Smooth muscle cell (in vitro differentiated cells): ENCODE data around the gene OXGR1. TPM values are rescaled to one million over a fixed set of nuclear protein-coding genes. Genes with fewer than 3 reads are reported as not detected.
A peak's percentile ranks its signal among the peaks of the same experiment; 100 is the strongest.

ENCODE experiments used
- DNase-seq: peaks from one replicate; lab custom pipeline; 2025; ENCODE audit not compliant: unreplicated experiment; lab: John Stamatoyannopoulos, UW
- H2AFZ ChIP-seq: fragments of 200-600 bp; sonication (generic); 2 replicates; pipeline ENCODE4 v1.6.0; 2016; ENCODE audit warnings: antibody characterized with exemption, low read depth, mild to moderate bottlenecking
- H3F3A ChIP-seq: fragments of 200-600 bp; sonication (generic); 2 replicates; pipeline ENCODE4 v1.6.0; 2017; ENCODE audit warnings: antibody characterized with exemption, low read depth
- H3K27ac ChIP-seq: fragments of 200-600 bp; sonication (generic); 2 replicates; pipeline ENCODE4 v1.5.1; 2016; ENCODE audit warnings: low read depth, mild to moderate bottlenecking
- H3K27me3 ChIP-seq: fragments of 200-600 bp; sonication (generic); 2 replicates; pipeline ENCODE4 v1.6.1; 2016; ENCODE audit warnings: low read depth, mild to moderate bottlenecking
- H3K36me3 ChIP-seq: fragments of 200-600 bp; sonication (generic); 2 replicates; pipeline ENCODE4 v1.5.1; 2016; ENCODE audit warnings: low read depth
- H3K4me1 ChIP-seq: fragments of 200-600 bp; sonication (generic); 2 replicates; pipeline ENCODE4 v1.5.1; 2016; ENCODE audit warnings: low read depth
- H3K4me2 ChIP-seq: fragments of 200-600 bp; sonication (generic); 2 replicates; pipeline ENCODE4 v1.6.0; 2016; ENCODE audit warnings: mild to moderate bottlenecking
- H3K4me3 ChIP-seq: fragments of 200-600 bp; sonication (generic); 2 replicates; pipeline ENCODE4 v1.5.1; 2016; ENCODE audit warnings: mild to moderate bottlenecking
- H3K79me2 ChIP-seq: fragments of 200-600 bp; sonication (generic); 2 replicates; pipeline ENCODE4 v1.6.0; 2016; ENCODE audit warnings: low read depth, mild to moderate bottlenecking
- H3K9ac ChIP-seq: fragments of 200-600 bp; sonication (generic); 2 replicates; pipeline ENCODE4 v1.6.0; 2016; ENCODE audit warnings: low read depth
- H3K9me3 ChIP-seq: fragments of 200-600 bp; sonication (generic); replicated peaks from 2 replicates; pipeline ENCODE4 v1.5.1; 2016; ENCODE audit warnings: low read depth
- H4K20me1 ChIP-seq: fragments of 200-600 bp; sonication (generic); 2 replicates; pipeline ENCODE4 v1.6.0; 2016; ENCODE audit warnings: low read depth
- WGBS: methylation state at CpG from one replicate; pipeline ENCODE4 v1.1.7; 2016; ENCODE audit warnings: low lambda C conversion rate; 5-methylcytosine and 5-hydroxymethylcytosine counted together
- polyA plus RNA-seq: library from polyadenylated mRNA; unstranded; fragments of >200 nt; fragmentation: Nextera tagmentation; extraction: Ambion mirVana; gene quantifications from 2 replicates; pipeline ENCODE4 v1.2.1, GENCODE V29; 2016
- total RNA-seq: library from RNA; depleted of rRNA; stranded (reverse); fragments of >200 nt; gene quantifications from 2 replicates; pipeline ENCODE4 v1.2.3, GENCODE V29; 2014
- TF ChIP-seq, protein P1 (sequence below): fragments of 200-600 bp; sonication (generic); IDR thresholded peaks from 2 replicates; pipeline ENCODE4 v1.5.1; 2017; ENCODE audit warnings: borderline replicate concordance, mild to moderate bottlenecking, antibody characterized with exemption; ENCODE audit not compliant: insufficient read depth, poor library complexity, severe bottlenecking

Gene OXGR1
- total and polyA plus RNA-seq, 2 experiments from 2014 or later, result 1.4 TPM; not detected in 1

DNA sequence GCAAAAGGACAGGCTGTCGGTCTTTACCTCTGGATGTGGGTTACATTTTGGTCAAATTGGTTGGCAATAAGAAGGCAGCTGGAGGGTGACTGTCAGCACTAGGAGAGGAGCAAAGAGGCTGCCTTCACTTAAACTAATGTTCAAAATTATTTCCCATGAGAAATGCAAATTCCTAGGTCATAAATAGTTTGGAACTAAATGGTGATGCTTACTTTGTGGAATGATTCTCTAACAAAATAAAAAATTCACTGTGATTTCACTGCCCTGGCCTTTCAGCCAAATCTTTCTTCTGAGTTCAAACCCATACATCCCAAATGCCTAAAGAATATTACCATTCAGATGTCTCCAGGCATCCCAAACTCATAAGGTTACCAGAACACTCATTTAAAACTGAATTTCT lies 25.0 kb upstream of the OXGR1 start:
- Histone ChIP-seq H3K27ac (no peak overlapping the region), H3K27me3 (no peaks in the 10 kb centered on the region), H4K20me1 (no peaks in the 10 kb centered on the region), H3K36me3 (no peaks in the 10 kb centered on the region), H3K9ac (no peak overlapping the region), H3K4me2 (no peak overlapping the region), H3K79me2 (no peaks in the 10 kb centered on the region), H2AFZ (no peak overlapping the region), H3K9me3 (no peaks in the 10 kb centered on the region), H3K4me3 (no peak overlapping the region), H3F3A (no peaks in the 10 kb centered on the region), H3K4me1 (peaks cover 3% of the 10 kb centered on the region)
- no peak for DNase-seq
- TF ChIP-seq, protein P1, sequence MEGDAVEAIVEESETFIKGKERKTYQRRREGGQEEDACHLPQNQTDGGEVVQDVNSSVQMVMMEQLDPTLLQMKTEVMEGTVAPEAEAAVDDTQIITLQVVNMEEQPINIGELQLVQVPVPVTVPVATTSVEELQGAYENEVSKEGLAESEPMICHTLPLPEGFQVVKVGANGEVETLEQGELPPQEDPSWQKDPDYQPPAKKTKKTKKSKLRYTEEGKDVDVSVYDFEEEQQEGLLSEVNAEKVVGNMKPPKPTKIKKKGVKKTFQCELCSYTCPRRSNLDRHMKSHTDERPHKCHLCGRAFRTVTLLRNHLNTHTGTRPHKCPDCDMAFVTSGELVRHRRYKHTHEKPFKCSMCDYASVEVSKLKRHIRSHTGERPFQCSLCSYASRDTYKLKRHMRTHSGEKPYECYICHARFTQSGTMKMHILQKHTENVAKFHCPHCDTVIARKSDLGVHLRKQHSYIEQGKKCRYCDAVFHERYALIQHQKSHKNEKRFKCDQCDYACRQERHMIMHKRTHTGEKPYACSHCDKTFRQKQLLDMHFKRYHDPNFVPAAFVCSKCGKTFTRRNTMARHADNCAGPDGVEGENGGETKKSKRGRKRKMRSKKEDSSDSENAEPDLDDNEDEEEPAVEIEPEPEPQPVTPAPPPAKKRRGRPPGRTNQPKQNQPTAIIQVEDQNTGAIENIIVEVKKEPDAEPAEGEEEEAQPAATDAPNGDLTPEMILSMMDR, result no peak
- WGBS, result 77% methylated on average over 1 of the region's 1 CpG

DNA sequence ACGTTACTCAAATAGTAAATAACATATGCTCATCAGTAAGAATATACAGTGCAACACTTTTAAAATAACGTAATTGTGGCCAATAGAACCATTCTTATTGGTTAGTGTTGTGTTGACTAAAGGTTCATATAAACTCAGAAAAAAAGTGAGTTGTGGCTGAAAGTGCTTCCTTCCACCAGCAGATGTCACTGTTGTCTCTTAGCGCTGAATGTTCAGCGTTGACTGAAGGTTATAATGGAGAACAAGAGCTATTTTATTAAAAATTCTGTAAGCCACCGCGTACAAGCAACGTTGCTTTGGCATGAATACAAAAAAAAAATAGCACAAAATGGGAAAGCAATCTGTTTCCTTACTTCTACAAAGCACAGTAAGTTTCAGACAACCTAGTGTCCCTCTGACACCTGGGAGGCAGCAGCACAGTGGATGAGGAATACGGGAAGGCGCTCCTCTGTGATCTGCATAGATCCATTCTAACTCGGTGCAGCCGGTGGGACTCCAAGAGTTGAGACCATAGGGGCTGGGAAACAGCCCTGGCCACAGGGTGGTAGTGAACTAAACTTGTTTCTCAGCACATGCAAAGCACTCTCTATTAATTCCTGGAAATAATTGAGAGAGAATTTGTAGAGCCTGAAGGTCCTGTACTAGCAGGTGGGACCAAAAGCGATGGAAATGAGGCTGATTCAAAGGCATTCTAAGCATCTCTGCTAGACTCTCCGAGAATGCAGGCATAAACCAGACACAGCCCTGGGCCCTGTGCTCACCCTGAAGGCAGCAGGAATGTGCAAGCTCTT lies 23.9 kb upstream of the OXGR1 start:
- Histone ChIP-seq H4K20me1 (no peaks in the 10 kb centered on the region), H3K36me3 (no peaks in the 10 kb centered on the region), H3K27ac (no peak overlapping the region), H3K4me1 (peaks cover 3% of the 10 kb centered on the region), H3K4me2 (peak overlapping the region; percentile 78), H3K9me3 (no peaks in the 10 kb centered on the region), H2AFZ (peak overlapping the region; percentile 11), H3F3A (no peaks in the 10 kb centered on the region), H3K4me3 (peak overlapping the region; percentile 27), H3K79me2 (no peaks in the 10 kb centered on the region), H3K27me3 (no peaks in the 10 kb centered on the region), H3K9ac (no peak overlapping the region)
- WGBS, result 11% methylated on average over 13 of the region's 13 CpGs
- TF ChIP-seq, protein P1, result peak; percentile 87
- no peak for DNase-seq

DNA sequence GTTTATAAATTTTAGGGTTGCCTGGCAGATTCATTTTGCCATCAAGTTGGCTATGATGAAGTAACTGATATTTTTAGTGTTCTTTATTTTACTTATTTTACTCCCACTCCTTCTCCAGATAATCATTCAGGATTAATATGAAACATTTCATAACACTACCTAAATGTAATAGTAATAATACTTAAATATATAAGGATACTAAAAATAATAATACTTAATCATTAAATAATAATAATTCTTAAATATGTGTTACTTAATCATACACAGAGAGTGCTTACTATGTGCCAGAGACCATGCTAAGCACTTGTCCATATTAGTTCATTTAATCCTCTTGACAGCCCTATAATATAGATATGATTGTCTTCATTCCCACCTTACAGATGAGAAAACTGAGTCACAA lies 23.0 kb upstream of the OXGR1 start:
- TF ChIP-seq, protein P1, result no peak
- Histone ChIP-seq H3K9me3 (no peaks in the 10 kb centered on the region), H3K27ac (no peak overlapping the region), H3K27me3 (no peaks in the 10 kb centered on the region), H3K4me3 (no peak overlapping the region), H2AFZ (no peak overlapping the region), H3K4me2 (no peak overlapping the region), H3K79me2 (no peaks in the 10 kb centered on the region), H3K4me1 (peaks cover 3% of the 10 kb centered on the region), H3K9ac (no peak overlapping the region), H3F3A (no peaks in the 10 kb centered on the region), H3K36me3 (no peaks in the 10 kb centered on the region), H4K20me1 (no peaks in the 10 kb centered on the region)
- DNase-seq, result no peak
